ENCODE data around the gene PACC1. TPM values are rescaled to one million over a fixed set of nuclear protein-coding genes. Genes with fewer than 3 reads are reported as not detected.

Gene PACC1
- total RNA-seq, 1 experiment from 2014 or later, result 17.6 TPM

DNA sequence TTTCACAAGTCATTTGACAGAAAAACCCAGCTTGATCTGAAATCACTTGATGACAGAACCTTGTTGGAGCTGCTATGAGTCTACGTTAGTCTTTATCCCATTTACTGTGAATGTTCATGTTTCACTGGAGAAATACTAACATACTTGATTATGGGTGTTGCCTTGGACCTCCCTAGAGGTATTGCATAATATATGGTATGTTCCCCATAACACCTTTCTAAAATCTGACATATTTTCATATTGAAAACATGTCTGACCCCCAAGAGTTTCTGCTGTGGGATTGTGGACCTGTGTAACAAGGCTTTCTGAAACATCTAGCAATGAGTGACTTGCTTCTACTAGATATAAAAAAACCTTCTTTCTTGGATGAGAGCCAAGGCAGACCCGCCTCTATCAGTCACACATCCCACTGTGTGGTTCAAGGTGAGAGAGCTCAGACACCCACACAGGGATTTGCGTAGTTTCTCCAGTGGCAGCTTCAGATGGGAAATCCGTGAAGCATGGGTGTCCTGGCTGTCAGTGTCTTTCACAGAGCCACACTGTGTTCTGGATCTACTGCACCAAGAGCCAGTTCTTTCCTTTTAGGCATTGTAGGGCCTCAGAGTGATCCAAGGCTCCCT lies 22.6 kb upstream of the PACC1 start:
- Histone ChIP-seq H3K4me3 (replicated peaks in 1 of 2; ENCODE audit: low read depth in 1 of 2, low read length in 2 of 2) (no peak overlapping the region), H2AFZ (ENCODE audit: low read depth, low read length, poor library complexity, severe bottlenecking) (no peak overlapping the region), H3K4me2 (ENCODE audit: low read length) (no peak overlapping the region), H3K27ac (ENCODE audit: low read depth, low read length) (no peak overlapping the region), H3K27me3 (ENCODE audit: insufficient read depth, low read length) (no peaks in the 10 kb centered on the region), H3K9ac (ENCODE audit: low read length) (no peak overlapping the region), H3K9me3 (ENCODE audit: control insufficient read depth in 1 of 2, insufficient read depth in 1 of 2, low read depth in 1 of 2, low read length in 2 of 2) (no peaks in the 10 kb centered on the region), H3K9me2 (ENCODE audit: insufficient read depth) (no peaks in the 10 kb centered on the region), H3K4me1 (ENCODE audit: control insufficient read depth in 1 of 2, insufficient read depth in 2 of 2, low read length in 2 of 2) (peaks cover 12 to 39% of the 10 kb centered on the region in 2 experiments; a peak in 3 of 4 replicates), H4K20me1 (ENCODE audit: insufficient read depth) (no peaks in the 10 kb centered on the region), H3K79me2 (ENCODE audit: insufficient read depth, low read length) (peaks cover 52% of the 10 kb centered on the region), H3K36me3 (ENCODE audit: control insufficient read depth in 1 of 2, insufficient read depth in 2 of 2, low read length in 2 of 2) (no peaks in the 10 kb centered on the region)
- BruUV-seq (replicated peaks), result no TSS peak
- RAD21 ChIA-PET (ENCODE audit: low non-redundant PET in 1 of 2, low total read pairs in 2 of 2, uncharacterized antibody in 2 of 2, unreplicated experiment in 2 of 2), result no interaction called here
- CTCF ChIA-PET, result interaction anchor here (1.2 to 1.7 kb wide), 2 partner anchors 18 to 367 kb away, joined by 4 read pairs; no protein-coding TSS in a partner anchor
- TF ChIP-seq EZH2 (IDR thresholded peaks at IDR 0.05) (no peak), EGR1 (IDR thresholded peaks at IDR 0.05; ENCODE audit: low read depth) (peak; percentile 38; the same call in 1 of the 2 replicates), POLR2A (IDR thresholded peaks at IDR 0.05; ENCODE audit: borderline replicate concordance, extremely low read depth, insufficient read depth, insufficient read length) (no peak), CEBPB (IDR thresholded peaks at IDR 0.05; ENCODE audit: low read depth) (peak; percentile 55; the same call in 1 of the 2 replicates)
- TF ChIP-seq, protein P1, sequence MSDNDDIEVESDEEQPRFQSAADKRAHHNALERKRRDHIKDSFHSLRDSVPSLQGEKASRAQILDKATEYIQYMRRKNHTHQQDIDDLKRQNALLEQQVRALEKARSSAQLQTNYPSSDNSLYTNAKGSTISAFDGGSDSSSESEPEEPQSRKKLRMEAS (IDR thresholded peaks at IDR 0.05), result no peak
- no peak for ATAC-seq
- no peak for DNase-seq (ENCODE audit: low read depth, low spot score)
- POLR2A ChIA-PET, result no interaction called here
- intact Hi-C loops (cut with micrococcal nuclease), result no loop called here

DNA sequence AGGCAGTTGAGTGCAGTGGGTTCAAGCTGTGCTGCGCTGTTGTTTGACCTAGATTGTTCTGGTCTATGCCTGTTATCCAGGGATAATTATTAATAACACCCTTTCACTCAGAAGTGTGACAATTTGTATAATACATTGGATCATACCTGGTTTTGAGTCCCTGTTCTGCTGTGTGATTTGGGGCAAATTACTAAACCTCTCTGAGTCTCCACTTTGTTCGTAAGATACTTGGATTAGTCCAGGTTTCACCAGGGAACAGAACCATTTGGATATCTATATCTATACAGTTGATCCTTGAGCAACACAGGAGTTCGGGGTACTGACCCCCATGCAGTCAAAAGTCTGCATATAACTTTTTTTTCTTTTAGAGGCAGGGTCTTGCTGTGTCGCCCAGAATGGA lies 20.3 kb upstream of the PACC1 start:
- intact Hi-C loops (cut with micrococcal nuclease), result no loop called here
- Histone ChIP-seq H3K36me3 (ENCODE audit: control insufficient read depth in 1 of 2, insufficient read depth in 2 of 2, low read length in 2 of 2) (no peaks in the 10 kb centered on the region), H3K9ac (ENCODE audit: low read length) (no peak overlapping the region), H3K4me3 (replicated peaks in 1 of 2; ENCODE audit: low read depth in 1 of 2, low read length in 2 of 2) (no peak overlapping the region), H3K4me1 (ENCODE audit: control insufficient read depth in 1 of 2, insufficient read depth in 2 of 2, low read length in 2 of 2) (peaks cover 12 to 37% of the 10 kb centered on the region in 2 experiments; a peak in 3 of 4 replicates), H3K27ac (ENCODE audit: low read depth, low read length) (no peak overlapping the region), H3K79me2 (ENCODE audit: insufficient read depth, low read length) (peaks cover 52% of the 10 kb centered on the region), H3K4me2 (ENCODE audit: low read length) (no peak overlapping the region), H3K9me2 (ENCODE audit: insufficient read depth) (no peaks in the 10 kb centered on the region), H4K20me1 (ENCODE audit: insufficient read depth) (no peaks in the 10 kb centered on the region), H2AFZ (ENCODE audit: low read depth, low read length, poor library complexity, severe bottlenecking) (no peak overlapping the region), H3K27me3 (ENCODE audit: insufficient read depth, low read length) (no peaks in the 10 kb centered on the region), H3K9me3 (ENCODE audit: control insufficient read depth in 1 of 2, insufficient read depth in 1 of 2, low read depth in 1 of 2, low read length in 2 of 2) (no peaks in the 10 kb centered on the region)
- no peak for DNase-seq (ENCODE audit: low read depth, low spot score)
- ChIA-PET POLR2A (no interaction called here), RAD21 (ENCODE audit: low non-redundant PET in 1 of 2, low total read pairs in 2 of 2, uncharacterized antibody in 2 of 2, unreplicated experiment in 2 of 2) (no interaction called here), CTCF (no interaction called here)
- ATAC-seq, result no peak
- BruUV-seq (replicated peaks), result no TSS peak
- no peak for TF ChIP-seq YY1 (IDR thresholded peaks at IDR 0.05; ENCODE audit: extremely low read depth, insufficient replicate concordance, low read depth, low read length)
- TF ChIP-seq, protein P2, sequence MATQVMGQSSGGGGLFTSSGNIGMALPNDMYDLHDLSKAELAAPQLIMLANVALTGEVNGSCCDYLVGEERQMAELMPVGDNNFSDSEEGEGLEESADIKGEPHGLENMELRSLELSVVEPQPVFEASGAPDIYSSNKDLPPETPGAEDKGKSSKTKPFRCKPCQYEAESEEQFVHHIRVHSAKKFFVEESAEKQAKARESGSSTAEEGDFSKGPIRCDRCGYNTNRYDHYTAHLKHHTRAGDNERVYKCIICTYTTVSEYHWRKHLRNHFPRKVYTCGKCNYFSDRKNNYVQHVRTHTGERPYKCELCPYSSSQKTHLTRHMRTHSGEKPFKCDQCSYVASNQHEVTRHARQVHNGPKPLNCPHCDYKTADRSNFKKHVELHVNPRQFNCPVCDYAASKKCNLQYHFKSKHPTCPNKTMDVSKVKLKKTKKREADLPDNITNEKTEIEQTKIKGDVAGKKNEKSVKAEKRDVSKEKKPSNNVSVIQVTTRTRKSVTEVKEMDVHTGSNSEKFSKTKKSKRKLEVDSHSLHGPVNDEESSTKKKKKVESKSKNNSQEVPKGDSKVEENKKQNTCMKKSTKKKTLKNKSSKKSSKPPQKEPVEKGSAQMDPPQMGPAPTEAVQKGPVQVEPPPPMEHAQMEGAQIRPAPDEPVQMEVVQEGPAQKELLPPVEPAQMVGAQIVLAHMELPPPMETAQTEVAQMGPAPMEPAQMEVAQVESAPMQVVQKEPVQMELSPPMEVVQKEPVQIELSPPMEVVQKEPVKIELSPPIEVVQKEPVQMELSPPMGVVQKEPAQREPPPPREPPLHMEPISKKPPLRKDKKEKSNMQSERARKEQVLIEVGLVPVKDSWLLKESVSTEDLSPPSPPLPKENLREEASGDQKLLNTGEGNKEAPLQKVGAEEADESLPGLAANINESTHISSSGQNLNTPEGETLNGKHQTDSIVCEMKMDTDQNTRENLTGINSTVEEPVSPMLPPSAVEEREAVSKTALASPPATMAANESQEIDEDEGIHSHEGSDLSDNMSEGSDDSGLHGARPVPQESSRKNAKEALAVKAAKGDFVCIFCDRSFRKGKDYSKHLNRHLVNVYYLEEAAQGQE (IDR thresholded peaks at IDR 0.05; ENCODE audit: low read depth), result no peak

Measured in HCT116 (cell line).